Nucleus accumbens (tissue), 56 donors: ENCODE data around the gene ZBTB47.

Source experiments
- DNase-seq, 56 donors: peaks; one replicate each; lab custom pipeline; 2025; lab: John Stamatoyannopoulos, UW

ZBTB47 gene

DNA sequence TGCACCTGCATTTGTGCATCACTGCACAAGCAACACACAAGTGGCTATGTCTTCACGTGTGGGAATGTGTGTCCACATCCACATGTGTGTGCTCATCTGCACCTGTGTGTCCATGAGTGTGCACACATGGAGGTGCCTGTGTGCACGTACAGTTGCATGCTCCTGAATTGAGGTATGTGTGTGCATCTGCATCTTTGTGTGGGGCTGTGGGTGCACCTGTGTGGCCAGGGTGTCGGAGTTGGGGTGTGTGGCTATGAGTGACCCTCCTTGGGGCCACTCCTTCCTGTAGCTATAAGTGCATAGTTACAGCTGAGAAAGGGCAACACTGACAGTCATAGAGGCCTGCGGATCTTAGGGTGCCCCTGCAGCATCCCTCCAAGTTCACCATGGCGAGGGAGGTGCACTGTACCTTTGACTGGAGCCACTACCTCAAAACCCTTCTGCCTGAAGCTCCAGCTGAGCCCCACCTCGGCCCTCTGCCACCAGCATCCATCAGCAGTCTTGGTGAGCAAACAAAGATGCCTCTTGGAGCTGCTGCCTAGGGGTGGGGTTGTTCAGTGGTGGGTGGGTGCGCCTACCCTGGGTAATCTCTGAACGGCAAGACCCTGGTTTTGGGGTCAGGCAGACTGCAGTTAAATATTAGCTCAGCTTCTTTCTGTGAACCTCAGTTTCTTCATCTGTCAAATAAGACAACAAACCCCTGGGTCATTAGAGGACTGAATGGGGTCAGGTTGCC, 54.3 kb downstream of the ZBTB47 start:
- no peak for DNase-seq

DNA sequence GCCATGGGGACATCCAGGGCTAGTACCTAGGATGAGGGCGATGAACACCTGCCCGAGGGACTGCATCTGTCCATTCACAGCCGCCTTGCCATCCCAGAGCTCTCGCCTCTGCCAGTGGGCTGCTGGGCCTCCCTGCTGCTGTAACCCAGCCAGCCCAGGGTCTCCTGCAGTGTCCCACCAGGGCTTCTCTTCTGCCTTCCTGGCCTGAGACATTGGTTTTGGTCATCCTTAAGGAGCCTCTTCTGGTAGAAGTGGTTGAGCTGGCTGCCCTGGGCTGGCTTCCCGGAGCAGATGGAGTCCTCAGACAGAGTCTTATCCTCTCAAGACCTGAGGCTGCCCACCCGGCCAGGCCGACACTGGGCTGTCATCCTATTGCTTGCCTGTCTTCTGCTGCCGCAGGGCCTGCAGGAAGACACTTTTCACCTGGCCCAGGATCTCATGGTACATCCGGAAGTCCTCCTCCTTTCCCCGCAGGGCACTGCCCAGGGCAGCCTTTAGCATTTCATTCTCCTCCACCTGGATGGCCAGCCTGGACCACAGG, 55.2 kb downstream of the ZBTB47 start:
- no peak for DNase-seq

DNA sequence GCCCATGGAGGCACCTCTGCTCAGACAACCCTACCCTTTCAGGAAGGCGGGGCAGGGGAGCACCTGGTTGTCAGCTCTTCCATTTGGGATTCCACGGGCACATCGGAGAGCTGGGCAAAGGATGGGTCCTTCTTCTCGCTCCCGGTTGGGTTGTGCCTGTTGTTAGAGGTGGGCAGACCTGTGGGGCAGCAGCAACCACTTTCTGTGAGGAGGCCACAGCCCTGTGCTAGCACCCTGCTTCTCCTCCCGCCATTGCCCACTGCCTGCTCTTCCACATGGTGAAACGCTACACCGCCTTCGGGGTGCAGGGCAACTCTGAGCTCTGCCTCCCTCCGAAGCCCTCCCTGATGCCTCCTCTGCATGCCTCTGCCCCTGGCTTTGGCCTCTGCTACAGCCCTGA, 56.1 kb downstream of the ZBTB47 start:
- DNase-seq = no peak

DNA sequence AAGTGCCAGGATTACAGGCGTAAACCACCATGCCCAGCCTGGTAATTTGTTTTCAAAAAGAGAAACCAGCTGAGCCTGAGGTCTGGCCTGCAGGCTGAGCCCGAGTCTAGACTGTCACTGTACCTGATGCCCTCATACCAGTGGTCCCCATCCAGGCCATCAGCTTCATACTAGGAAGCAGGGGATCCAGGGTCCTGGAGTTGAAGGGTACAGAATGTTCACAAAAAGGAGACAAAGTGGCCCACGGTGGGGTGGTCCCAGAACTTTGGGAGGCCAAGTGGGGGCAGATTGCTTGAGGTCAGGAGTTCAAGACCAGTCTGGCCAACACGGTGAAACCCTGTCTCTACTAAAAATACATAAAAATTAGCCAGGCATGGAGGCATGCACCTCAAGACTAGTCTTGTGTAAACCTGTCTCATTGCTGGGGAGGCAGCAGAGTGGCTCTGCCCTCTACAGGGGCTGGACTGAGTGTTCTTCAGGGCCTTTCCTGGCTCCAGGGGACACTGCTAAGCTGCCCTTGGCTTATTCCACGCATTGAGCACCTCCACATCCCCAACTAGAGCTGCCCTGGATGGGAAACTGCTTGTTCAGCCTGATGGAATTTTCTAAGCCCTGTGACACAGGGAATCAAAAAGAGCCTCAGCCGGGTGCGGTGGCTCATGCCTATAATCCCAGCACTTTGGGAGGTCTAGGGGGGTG, 57.0 kb downstream of the ZBTB47 start:
- no peak for DNase-seq

DNA sequence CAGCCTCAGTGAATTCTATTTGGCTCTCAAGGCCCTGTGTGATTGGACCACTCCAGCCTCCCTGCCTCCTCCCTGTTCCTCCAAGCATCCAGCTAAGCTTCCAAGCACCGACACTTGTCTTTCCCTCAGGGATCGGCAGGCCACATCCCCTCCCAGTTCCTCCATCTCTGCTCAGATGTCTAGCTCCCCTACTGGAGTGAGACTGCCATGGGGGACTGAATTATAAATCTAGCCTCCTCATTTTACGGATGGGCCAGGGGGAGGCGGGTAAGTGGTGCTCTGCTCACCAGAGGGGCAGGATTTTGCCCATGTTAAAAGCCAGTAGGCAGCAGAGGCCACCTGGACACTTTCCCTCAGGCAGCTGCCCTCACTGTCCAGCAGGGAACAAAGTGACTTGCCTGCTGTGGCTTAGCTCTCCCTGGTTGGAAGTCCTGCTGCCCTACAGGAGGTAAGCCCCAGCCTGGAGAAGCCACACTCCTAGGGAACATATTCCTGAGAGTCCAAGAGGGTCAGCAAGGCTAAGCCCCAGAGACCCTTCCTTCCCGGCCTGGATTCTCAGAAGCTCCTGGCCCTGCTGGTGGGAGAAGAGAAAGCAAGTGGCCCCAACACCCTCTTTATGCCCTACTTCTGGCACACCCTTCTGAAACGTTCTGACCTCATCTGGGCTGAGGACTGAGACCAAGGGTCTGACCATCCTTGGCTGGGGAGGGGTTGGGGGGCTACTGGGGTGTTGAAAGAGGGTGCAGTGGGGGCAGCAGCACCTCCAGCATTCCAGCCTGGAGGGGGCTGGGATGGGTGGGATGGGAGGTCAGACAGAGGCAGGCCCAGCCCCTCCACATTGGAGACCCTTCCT, 58.2 kb downstream of the ZBTB47 start:
- DNase-seq = no peak

DNA sequence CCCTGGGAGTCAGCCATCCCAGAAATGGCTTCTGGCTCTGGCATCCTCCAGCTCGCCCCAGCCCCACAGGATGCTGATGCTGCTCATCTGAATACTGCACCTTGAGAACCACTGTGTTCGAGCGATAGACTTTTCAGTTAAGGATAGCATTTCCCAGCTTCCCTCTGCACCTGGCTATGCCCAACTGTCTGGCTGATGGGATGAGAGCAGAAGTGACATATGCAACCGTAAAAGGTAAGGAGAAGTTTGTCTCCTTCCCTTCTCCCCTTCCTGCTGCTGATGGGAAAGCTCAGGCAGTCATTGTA, 58.8 kb downstream of the ZBTB47 start:
- DNase-seq = no peak

DNA sequence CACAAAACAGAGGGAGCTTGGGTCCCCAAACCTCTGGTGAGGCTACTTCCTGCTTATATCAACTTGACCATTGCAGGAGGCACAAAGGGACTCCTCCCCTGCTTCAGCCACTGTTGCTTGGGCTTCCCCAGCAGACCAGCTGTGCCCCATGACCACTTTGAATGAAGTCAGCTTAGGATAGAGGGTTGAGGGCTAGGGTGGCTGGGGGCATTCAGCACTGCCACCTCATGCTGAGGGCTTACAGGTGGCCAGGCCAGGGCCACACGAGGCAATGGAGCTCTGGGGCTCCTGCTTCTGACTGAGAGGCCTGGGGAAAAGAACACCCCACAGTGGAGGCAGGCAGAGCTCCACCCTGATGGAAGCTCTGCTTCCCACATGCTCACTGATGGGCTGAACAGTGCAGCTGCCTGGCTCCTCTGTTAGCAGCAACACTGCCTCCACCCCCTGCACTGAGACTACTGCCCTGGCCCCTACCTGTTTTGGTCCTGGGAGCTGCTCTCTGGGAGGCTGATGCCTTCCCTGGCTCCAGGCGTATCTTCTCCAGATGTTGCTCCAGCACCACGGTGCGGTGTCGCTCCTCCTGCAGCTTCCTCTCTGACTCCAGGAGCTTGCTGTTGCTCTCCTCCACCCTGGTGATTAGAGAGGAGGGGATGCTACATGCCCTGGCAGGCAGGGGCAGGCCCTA, 59.3 kb downstream of the ZBTB47 start:
- DNase-seq = no peak

DNA sequence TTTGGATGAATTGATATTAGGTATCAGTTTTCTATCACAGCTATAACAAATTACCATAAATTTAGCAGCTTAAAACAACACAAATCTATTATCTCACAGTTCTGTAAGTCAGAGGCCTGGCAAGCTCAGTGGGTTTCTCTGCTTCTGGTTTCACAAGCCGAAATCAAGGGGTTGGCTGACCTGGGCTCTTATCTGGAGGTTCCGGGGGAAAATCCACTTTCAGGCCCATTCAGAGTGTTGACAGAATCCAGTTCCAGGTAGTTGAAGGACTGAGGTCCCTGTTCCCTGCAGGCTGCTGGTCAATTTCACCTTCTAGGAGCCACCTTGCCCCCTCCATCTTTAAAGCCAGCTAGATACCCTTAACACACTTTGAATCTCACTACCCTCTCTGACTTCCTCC, 60.2 kb downstream of the ZBTB47 start:
- DNase-seq = no peak

DNA sequence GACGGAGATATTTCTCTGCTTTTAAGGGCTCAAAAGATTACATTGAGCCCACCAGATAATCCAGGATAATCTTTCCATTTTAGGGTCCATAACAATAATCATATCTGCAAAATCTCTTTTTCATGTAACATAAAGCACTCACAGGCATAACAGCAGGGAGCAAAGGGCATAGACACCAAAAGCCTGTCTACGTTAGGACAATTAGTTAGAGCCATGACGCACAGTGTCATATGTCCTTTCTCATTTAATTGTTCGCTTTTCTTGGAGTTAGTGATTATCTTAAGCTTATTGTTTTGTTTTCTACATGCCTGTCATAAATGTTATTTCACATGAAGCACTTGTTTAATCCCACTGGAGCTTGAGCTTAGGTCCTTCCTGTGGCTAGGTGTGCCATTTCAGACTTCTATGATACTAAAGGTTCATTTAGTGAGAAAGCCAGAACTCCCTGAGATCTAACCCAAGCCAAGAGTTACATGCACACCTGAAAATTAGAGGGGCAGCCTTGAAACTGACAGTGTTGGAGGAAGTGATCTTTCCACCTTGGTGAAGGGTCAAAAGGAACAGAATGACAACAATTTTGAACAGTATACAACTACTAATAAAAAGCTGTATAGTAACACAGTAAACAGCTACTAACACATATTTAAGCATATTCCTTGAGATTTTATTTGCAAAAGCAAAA, 60.8 kb downstream of the ZBTB47 start:
- DNase-seq = no peak
